ENCODE results near the gene SNX9.

SNX9 gene

DNA sequence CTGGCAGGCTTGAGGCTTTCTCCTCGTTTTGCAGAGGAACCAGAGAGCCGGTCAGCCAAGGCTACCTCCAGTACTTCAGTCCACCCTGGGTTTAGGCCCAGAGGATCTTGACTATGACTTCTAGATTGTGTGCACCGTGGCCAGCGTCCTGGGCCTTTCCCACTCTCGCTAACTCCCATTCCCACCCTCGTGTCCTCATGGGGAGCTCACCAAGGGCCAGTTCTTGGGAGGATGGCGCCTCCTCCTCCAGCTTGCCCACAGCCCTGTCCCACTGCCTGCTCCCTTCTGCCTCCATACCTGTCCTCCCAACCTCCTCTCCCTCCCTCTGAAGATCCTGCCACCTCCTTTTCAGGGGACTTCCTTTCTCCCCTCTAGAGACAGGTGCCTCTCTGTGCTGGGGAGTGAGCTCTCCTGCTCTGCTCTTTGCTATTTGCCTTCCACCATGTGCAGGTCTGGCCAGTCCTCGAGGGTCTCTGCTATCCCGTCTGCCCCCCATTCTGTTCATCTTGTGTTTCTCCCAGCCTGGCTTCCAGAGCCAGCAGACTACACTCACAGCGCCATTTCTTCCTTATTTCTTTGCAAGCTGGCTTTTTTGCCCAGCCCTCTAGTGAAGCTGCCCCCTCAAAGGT, 154.2 kb downstream of the SNX9 start:
- no peak for DNase-seq (ENCODE audit: low read depth in 2 of 2)

DNA sequence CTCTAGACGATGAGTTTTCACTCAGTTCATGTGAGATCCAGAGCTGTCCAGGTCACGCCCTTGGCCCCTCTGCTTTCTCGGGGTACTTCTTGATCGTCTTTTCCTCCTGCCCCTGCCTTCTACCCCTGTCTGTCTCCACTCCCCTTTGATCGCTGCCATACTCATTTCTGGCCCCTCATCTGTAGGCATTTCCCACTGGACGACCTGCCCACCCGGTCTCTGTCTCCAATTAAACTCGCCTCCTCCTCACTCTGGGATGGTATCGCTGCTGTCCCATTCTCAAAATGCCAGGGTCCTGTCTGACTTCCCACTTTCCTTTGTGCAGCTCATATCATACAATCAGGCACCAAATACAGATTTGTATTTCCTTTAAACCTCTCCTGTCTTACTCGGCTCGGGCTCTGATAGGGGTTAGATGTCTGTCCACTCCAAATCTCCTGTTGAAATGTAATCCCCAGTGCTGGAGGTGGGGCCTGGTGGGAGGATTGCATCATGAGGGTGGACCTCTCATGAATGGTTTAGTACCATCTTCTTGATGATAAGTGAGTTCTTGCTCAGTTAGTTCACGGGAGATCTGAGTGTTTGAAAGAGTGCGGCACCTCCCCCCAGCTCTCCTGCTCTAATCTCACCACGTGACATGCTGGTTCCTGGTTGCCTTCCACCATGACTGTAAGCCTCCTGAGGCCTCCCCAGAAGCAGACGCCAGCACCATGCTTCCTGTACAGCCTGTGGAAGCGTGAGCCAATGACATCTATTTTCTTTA, 155.2 kb downstream of the SNX9 start:
- DNase-seq (ENCODE audit: low read depth in 2 of 2) = no peak

DNA sequence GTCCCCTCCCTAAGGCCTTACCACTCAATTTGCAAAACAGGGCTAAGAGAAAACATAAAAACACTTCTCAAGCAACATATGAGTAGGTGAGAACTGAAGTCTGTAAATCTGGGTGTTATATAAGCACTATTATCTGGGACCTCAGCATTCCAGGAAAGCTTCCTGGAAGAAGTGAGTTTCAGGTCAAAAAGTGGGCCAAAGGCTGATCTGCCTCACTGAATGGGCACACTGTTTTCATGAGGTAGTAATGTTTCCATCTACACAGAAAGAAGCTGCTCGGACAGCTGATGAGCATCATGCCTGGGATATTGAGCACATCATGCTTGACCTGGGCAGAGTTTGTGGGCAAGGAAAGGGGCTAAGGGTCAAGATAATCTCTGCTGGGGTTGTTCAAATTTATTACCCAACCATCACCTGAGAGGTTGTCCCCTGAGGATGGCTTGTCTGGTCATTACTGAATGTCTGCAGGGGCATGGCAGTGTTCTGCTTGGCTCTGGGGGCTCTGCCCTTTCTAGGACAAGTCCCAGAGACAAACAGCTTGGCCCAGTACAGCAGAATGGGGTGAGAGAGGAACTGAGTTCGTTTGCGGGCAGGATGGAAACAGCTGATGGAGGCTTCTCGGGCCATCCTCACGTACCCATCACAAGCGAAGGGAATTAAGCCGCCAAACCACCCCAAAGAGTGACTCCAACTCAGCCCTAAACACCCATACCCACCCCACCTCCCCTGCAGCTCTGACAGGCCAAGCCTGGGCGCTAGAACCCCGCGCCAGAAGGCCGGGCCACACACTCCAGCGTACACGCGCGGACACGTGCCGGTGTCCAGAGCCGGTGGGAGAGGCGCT, 157.5 kb downstream of the SNX9 start:
- DNase-seq (ENCODE audit: low read depth in 2 of 2) = no peak

DNA sequence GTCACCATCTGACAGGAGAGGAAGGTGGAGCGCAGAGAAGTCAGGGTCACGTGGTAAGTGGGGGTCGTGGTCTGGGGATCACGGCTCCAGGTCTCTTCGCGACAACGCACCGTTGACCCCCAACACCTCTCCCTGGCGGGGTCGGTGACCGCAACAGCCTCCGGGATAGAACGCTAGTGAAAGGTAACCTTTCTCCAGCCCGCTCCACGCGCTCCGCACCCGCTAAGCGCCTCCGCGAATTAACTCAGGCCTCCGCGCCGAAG, 158.0 kb downstream of the SNX9 start:
- DNase-seq (ENCODE audit: low read depth in 2 of 2) = peak in 1 of 2 donors; percentile 27

DNA sequence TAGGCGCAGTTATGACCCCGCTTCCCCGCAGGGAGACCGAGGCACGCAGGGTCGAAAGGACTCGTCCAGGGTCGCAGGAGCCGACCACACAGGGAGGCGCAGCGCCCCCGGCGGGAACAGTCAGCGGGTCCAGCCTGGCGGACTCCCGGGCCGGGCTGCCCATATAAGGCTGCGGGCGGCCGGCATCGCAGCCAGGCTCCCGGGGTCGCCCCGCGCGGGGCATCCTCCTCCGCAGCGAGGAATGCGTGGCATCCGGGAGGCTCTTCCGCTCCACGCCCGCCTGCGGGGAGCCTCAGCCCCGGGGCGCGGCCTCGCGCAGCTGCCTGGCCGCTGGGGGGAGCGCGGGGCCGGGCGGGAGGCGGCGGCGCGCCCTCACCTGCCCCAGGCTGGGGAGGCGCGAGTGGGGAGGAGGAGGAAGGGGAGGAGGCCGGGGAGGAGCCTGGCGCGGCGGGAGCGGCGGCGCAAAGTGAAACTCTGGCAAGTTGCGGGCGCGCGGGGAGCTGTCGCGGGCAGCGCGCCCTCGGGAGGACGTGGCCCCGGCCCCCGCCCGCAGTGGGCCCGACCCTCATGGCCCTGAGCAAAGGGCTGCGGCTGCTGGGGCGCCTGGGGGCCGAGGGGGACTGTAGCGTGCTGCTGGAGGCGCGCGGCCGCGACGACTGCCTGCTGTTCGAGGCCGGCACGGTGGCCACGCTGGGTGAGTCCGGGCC, 158.5 kb downstream of the SNX9 start, which contains the start of gene SYNJ2:
TSS of gene SYNJ2 (plus strand) at position 469 of the 707 bp plus-strand sequence. CDS start at position 568, 99 bp downstream.
- peak; percentile 69 to 70 for DNase-seq (ENCODE audit: low read depth in 2 of 2)

DNA sequence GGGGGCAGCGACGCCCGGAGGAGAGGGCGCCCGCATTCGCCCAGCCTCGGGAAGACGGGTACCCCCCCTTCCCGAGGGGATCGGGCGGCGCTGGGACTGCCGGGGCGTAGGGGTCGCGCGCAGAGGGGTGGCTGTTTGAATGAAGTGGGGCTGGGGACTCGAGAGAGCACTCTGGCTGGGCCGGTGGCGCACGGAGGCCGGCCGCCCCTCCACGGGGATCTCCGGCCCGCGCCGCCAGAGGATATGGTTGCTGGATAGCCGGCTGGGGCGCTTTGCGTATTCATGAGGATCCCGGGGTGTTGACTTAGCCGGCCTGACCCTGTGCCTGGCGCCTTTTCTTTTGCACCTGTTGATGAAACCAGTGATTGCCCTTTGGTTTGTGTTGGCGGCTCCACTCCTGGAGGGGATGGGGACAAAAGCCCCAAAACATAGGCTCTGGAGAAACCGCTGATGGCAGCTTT, 159.1 kb downstream of the SNX9 start:
- DNase-seq (ENCODE audit: low read depth in 2 of 2) = no peak

DNA sequence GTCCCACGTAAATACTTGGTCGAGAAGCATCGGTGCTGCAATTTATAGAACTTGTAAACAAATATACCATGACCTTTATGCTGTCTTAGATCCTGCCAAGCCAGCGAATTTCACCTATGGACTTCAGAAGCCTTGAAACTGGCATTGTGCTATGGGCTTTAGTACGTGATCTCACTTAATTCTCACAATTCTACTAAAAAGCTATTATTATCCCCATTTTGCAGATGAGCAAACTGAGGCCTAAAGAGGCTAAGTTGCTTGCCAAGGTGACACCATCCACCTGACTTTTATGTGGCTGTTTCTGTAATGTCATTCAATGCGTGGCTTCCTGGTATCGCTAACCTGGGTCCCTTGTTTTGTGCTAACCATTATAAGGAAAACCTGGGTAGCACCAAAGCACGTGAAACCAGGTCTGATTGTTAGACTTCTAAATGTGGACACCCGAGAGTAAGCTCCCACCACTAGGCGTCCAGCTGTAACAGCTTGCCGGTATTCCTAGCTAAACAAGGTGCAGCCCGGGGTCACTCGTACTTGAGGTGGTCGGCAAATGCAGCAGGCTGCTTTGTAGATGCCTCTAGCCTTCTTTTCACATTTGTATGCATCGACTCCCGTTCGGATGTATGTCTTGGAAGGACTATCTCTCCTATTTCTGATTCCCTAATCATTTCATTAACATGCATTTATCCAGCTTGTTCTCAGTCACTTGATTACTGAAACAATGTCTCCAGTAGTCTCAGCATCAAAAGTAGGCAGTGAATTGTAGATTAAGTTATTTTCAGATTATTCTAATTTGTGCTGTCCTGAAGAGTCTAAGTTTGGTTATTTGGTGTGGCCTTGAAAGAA, 159.7 kb downstream of the SNX9 start:
- DNase-seq (ENCODE audit: low read depth in 2 of 2) = no peak

DNA sequence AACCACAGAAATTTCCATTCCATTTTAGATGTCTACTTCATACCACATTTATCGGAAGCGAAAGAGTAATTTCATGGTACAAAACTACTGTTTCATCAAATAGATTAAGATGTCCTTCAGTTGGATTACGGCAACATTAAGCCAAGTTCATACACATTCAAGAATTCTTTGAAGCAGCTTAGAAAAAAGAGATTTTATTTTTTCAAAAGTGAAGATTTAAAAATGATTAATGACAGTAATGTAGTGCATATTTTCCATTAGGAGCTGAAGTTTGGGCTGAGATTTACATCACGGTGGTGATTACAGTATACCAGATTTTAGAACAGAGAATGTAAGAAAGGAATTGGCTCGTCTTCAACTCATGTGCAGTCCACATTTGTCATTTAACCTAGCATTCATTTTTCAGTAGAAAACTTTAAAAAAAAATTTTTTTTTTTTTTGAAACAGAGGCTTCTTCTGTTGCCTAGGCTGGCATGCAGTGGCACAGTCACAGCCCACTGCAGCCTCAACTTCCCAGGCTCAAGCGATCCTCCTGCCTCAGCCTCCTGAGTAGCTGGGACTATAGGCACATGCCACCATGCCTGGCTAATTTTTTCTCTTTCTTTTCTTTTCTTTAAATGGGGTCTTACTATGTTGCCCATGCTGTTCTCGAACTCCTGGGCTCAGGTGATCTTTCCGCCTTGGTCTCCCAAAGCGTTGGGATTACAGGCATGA, 160.5 kb downstream of the SNX9 start:
- no peak for DNase-seq (ENCODE audit: low read depth in 2 of 2)

DNA sequence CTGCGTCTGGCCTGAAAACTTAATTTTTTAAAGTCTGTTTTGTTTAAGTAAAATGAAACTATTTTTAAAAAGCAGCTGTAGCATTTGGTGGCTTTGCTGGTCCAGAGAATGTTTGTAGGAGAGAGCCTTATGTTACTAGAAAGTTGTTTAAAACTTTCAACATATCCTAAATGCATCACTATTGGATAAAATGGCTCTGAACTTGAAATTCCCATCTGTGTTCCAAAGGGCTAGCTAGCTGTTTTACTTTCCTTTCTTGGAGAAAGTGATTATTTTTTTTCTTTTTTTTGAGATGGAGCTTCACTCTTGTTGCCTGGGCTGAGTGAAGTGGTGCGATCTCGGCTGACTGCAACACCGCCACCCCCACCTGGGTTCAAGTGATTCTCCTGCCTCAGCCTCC, 161.1 kb downstream of the SNX9 start:
- no peak for DNase-seq (ENCODE audit: low read depth in 2 of 2)

DNA sequence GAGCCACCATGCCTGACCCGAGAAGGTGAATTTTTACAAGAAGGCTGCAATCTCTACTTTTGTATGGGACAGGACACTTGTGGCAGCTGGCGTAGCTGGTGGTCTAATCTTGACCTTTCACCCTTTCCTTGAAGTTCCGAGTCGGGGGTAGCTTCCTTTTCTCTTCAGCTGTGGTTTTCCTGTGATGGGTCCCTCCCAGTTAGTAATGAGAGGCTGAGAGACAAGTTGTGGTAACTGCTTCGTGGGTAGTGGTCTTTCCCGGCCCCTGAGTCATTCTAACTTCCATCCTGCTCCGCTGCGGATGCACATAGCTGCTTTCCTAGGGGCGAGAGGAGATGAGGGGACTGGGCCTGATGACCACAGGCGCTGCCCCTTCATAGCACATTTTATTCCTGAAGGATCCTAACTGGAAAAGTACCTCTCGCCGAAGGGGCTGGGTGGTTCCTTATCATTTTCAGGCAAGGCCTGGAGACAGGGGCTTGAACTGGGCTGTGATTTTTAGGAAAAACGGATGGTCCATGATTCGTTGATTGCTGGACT, 161.7 kb downstream of the SNX9 start:
- no peak for DNase-seq (ENCODE audit: low read depth in 2 of 2)

DNA sequence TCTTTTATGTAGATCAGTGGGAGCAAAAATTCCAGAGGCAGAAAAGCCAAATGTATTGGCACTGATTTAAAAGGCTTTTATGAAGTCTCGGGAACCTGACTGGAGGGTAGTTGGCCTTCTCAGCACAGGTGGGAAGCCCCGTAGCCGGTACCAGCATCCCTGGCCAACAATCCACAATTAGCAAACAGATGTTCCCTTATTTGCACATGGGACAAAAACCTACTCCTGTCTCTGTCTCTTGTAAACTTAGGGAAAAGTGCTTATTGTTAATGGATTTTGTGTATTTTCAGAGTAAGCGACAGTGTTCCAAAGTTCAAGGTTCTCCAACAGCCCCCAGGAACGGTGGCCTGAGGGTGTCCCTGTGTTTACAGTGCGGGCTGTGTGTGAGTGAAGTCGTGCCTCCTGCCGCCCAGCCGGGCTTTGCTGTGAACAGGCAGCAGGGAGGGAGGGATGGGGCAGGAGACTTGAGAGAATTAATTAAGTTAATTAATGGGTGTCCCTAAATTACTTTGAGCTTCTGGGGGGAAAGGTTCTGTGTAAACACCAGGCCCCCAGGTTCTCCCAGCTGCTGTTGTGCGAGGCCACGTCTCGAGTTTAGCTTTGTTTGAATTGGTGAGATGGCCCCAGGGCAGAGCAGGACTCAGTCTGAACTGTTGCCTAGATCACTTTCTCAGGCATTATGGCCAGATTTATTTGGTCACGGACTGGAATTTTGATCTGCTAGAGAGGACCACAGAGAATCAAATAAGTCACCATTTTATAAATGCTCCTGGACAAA, 162.5 kb downstream of the SNX9 start:
- no peak for DNase-seq (ENCODE audit: low read depth in 2 of 2)

DNA sequence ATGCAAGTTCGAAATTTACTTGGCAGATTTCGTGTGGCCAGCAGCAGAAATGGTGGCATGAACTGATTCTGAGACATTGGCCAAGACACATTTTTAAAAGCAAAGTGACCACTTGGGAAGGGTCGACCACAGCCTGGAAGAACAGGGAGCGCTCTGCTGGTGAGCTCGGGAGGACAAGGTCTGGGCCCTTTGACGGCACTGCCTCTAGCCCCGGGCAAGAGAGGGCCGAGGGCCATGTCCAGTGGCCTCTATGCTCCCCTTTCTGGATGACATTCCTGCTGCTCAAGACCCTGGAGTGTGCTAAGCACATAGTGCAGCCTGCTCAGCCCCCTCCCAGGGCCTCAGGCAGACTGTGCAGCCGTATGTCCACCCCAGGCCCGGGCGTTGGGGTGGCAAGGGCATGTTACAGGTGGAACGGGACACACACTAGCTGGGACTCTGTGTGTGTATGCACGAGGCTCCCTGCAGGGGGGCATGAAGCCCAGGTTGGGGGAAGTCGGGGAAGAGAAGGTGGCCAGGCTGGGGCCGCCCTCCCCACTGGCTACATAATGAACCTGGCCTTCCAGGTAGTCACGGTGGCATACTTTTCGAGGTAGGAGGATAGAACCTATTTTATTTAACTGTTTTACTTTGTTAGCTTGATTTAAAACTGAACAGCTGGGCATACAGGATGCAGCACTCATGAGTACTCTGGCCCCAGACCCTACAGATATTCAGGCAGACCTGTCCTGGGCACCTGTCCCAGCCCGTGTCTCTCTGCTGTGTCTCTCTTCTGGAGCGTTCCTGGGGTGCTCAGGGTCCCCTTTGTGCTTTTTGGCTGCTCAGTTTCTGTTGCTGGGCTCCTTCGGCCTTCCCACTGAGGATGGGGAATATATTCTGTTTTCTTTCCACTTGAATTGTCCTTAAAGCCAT, 165.0 kb downstream of the SNX9 start:
- DNase-seq (ENCODE audit: low read depth in 2 of 2) = no peak

DNA sequence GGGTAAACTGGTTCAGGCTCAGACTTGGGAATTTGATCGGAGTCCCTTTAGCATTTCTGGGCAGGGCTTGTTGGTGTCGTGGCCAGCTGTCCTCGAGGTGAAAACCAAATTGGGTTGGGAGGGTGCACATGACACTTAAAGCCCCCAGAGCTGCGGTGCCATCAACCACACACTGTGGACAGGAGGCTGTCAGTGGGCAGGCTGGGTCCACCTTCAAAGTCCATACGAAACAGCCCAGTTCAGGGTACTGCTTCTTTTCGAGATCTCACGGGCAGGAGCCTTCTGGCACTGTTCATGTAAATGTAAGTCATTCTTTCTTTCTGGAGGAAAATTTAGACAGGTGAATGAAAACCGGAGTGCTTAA, 165.6 kb downstream of the SNX9 start:
- DNase-seq (ENCODE audit: low read depth in 2 of 2) = no peak

DNA sequence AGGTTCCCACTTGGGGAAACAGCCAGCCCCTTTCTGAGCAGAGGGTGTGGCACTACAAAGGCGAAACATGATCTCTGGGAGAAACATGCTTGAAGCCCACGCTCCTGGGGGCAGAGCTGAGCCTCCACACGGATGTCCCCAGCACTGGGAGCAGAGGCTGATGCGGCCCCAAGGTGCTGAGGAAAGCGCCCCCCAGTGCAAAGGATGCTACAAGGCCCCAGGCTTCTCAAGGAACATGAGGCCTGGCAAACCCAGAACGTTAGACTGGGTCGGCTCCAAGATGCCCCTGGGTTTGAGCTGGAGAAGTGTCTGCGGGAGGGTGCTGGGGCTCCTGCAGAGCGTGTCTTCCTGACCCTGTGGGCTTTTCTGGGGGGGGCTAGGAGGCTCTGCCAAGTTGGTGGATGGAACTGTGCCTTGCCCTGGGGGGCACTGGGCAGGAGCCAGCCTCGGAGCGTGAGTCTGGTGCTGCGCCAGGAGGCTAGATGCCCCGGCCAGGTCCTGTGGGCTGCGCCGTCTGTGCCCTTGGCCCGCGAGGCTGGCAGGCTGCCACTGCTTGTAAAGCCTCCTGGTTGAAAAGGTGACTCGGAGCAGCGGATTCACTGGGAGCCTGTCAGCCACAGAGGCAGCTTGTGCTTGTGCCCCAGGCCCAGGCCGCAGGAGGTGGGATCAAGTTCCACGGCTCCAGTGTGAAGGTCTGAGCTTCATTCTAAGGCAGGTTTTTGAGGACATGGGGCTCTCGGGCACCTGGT, 166.7 kb downstream of the SNX9 start:
- DNase-seq (ENCODE audit: low read depth in 2 of 2) = no peak

DNA sequence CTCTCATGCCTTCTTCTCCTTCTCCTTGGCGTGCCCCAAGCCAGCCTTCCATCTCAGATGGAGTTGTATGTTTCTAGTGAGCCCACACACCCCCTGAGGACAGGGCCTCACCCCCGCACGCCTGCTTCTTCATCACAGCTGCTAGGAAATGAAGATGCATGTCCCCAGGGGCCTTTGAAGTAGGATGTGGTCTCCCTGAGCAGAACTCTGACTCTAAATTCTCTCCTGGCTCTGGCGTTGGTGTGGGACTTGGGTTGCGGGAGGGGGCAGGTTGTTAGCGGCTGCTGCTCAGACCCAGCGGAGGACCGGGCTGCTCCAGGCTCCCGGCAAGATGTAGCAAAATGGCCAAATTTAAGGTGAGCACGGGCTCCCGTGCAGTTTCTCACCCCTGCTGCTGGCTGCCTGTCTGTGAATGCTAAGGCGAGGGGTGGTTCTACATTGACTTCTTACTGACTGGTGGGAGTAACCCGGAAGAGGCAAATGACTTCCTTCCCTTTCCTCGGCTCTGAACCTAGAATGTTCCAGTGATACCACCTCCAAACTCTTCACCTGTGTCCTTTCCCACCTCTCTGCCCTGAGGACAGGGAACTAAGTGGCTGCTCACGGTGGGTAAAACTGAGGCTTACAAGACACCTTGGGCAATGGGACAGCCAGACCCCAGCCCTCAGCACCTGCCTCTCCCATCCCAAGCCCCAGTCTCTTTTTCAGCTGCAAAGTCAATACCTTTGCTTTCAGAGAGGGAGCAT, 167.4 kb downstream of the SNX9 start:
- DNase-seq (ENCODE audit: low read depth in 2 of 2) = no peak

DNA sequence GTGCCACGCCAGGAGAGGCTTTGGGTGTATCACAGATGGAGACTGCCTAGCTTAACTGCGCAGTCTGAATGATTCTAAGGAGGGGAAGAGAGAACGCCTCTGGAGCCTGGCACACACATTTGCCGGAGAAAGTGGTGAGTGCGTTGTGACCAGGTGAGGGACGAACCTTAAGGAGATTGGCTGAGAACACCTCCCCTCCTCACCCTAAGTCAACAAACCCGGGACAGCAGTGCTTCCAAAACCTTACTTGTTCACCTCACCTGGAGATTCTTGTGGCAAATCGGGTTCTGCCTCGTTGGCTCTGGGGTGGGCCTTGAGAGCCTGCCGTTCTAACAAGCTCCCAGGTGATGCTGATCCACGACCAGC, 168.0 kb downstream of the SNX9 start:
- no peak for DNase-seq (ENCODE audit: low read depth in 2 of 2)

DNA sequence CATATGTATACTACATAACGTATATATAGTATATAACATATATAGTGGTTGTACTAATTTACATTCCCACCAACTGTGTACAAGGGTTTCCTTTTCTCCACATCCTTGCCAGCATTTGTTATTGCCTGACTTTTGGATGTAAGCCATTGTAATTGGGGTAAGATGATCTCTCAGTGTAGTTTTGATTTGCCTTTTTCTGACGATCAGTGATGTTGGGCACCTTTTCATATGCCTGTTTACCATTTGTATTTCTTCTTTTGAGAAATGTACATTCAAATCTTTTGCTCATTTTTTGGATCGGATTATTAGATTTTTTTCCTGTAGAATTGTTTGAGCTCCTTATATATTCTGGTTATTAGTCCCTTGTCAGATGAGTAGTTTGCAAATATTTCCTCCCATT, 170.0 kb downstream of the SNX9 start:
- DNase-seq (ENCODE audit: low read depth in 2 of 2) = no peak

Data from activated CD4-positive, alpha-beta T cell treated with anti-CD3 and anti-CD28 coated beads for 24 hours (primary cell).